ENCODE measurements around the gene DTWD1. TPM values are rescaled to one million over a fixed set of nuclear protein-coding genes. Genes with fewer than 3 reads are reported as not detected.

Gene DTWD1
- total RNA-seq, 1 experiment from 2014 or later = 32.5 TPM

GRCh38 chr15:49637857-49638256 is 17.0 kb downstream of the DTWD1 start (continued):
- TF ChIP-seq ZNF532 (CRISPR knock-in tag; IDR thresholded peaks at IDR 0.05; ENCODE audit: borderline replicate concordance) = no peak
- TF ChIP-seq CBFB (CRISPR knock-in tag; IDR thresholded peaks at IDR 0.05; ENCODE audit: low read depth) = no peak
- no peak for TF ChIP-seq E2F1 (CRISPR knock-in tag; IDR thresholded peaks at IDR 0.05)

GRCh38 chr15:49644364-49644794 is 23.5 kb downstream of the DTWD1 start:
- Mint-ChIP-seq H3K36me3 (no peaks in the 10 kb centered on the region), H3K27me3 (ENCODE audit: low read depth) (no peaks in the 10 kb centered on the region), H3K4me1 (peaks cover 10% of the 10 kb centered on the region), H3K27ac (no peak overlapping the region), H3K4me3 (no peak overlapping the region), H3K9me3 (no peaks in the 10 kb centered on the region)
- POLR2A ChIA-PET = no interaction called here
- CTCF ChIA-PET = interaction anchor here (0.6 to 0.9 kb wide), 2 partner anchors 188 to 409 kb away, joined by 3 to 4 read pairs; no protein-coding TSS in a partner anchor
- ATAC-seq (peak; percentile 94), DNase-seq (ENCODE audit: low spot score) (no peak)
- TF ChIP-seq ZNF671 (CRISPR knock-in tag; IDR thresholded peaks at IDR 0.05) = no peak
- TF ChIP-seq PRDM15 (CRISPR knock-in tag; IDR thresholded peaks at IDR 0.05) = no peak
- no peak for TF ChIP-seq MYBL2 (CRISPR knock-in tag; IDR thresholded peaks at IDR 0.05)
- TF ChIP-seq MXD4 (CRISPR knock-in tag; IDR thresholded peaks at IDR 0.05; ENCODE audit: borderline replicate concordance) = no peak
- TF ChIP-seq ESRRA (CRISPR knock-in tag; IDR thresholded peaks at IDR 0.05; ENCODE audit: borderline replicate concordance) = no peak
- TF ChIP-seq SMAD4 (CRISPR knock-in tag; IDR thresholded peaks at IDR 0.05) = no peak
- no peak for TF ChIP-seq NR1H2 (CRISPR knock-in tag; IDR thresholded peaks at IDR 0.05)
- TF ChIP-seq ZNF232 (CRISPR knock-in tag; IDR thresholded peaks at IDR 0.05) = no peak
- no peak for TF ChIP-seq TEAD4 (CRISPR knock-in tag; IDR thresholded peaks at IDR 0.05)
- no peak for TF ChIP-seq ZNF425 (CRISPR knock-in tag; conservative IDR thresholded peaks at IDR 0.05)
- no peak for TF ChIP-seq CREB1 (CRISPR knock-in tag; IDR thresholded peaks at IDR 0.05)
- TF ChIP-seq ZMAT4 (CRISPR knock-in tag; IDR thresholded peaks at IDR 0.05) = no peak
- no peak for TF ChIP-seq TEAD1 (CRISPR knock-in tag; IDR thresholded peaks at IDR 0.05)

Measured in WTC11 (cell line).